GM12878 (cell line): ENCODE results near the gene ATP6V0C. TPM values are rescaled to one million over a fixed set of nuclear protein-coding genes. Genes with fewer than 3 reads are reported as not detected.

Source experiments
- ATAC-seq: fragments of 200-7000 bp; cut with Tn5 transposase; 3 replicates; pipeline ENCODE4 v1.9.1; 2020; ENCODE audit warnings: mild to moderate bottlenecking, moderate library complexity
- BruUV-seq: library from RNA; stranded (reverse); fragments of 400-500 nt; replicated peaks from 2 replicates; lab custom pipeline; 2021; lab: Mats Ljungman, UMichigan
- CTCF ChIA-PET: fragments of 300-600 bp; sonication (Branson Sonifier 250); formaldehyde crosslinking; extraction: SDS; loops from one replicate; lab custom pipeline; 2021; ENCODE audit warnings: inconsistent platforms; lab: Yijun Ruan, JAX
- POLR2A ChIA-PET: fragments of 350-600 bp; formaldehyde crosslinking; extraction: SDS; loops from one replicate; lab custom pipeline; 2021; ENCODE audit warnings: inconsistent platforms; lab: Charles Lee
- RAD21 ChIA-PET: fragments of 300-600 bp; sonication (Branson Sonifier 250); formaldehyde crosslinking; loops from one replicate; lab custom pipeline; 2023; ENCODE audit warnings: antibody characterized with exemption; ENCODE audit not compliant: unreplicated experiment; lab: Charles Lee
- SMC1A ChIA-PET: fragments of 300-600 bp; sonication (Branson Sonifier 250); formaldehyde crosslinking; loops from one replicate; lab custom pipeline; 2023; ENCODE audit not compliant: unreplicated experiment, uncharacterized antibody; lab: Charles Lee
- DNase-seq: peaks from one replicate; pipeline ENCODE4 v3.0.0-alpha.2; 2011; ENCODE audit warnings: low read depth, low spot score
- FAIRE-seq: peaks from 3 replicates; lab custom pipeline; 2011; peaks lifted over from hg19 to GRCh38; lab: Jason Lieb, UNC
- H2AFZ ChIP-seq: 2 replicates; pipeline ENCODE4 v1.6.0; 2011; ENCODE audit warnings: low read depth, low read length, control low read depth; ENCODE audit not compliant: control insufficient read depth
- H3K27ac ChIP-seq: 2 replicates; pipeline ENCODE4 v1.5.1; 2011; ENCODE audit warnings: control low read depth; ENCODE audit not compliant: control insufficient read depth, insufficient read depth
- H3K27me3 ChIP-seq, 2 experiments: replicated peaks in 1 of 2; 2 replicates each; pipeline versions ENCODE4 v1.6.0 to v1.6.1; 2011; ENCODE audit warnings: low read length in 1 of 2; ENCODE audit not compliant: control insufficient read depth in 2 of 2, insufficient read depth in 2 of 2
- H3K36me3 ChIP-seq, 2 experiments: 2 replicates each; pipeline ENCODE4 v1.5.1; 2011; ENCODE audit warnings: low read length in 1 of 2; ENCODE audit not compliant: control insufficient read depth in 2 of 2, insufficient read depth in 2 of 2
- H3K4me1 ChIP-seq: 2 replicates; pipeline ENCODE4 v1.6.1; 2011; ENCODE audit warnings: mild to moderate bottlenecking, low read length, moderate library complexity, mixed read lengths; ENCODE audit not compliant: control insufficient read depth, insufficient read depth
- H3K4me2 ChIP-seq: 2 replicates; pipeline ENCODE4 v1.6.0; 2011; ENCODE audit warnings: control low read depth; ENCODE audit not compliant: control insufficient read depth, insufficient read depth
- H3K4me3 ChIP-seq: fragments of 200-600 bp; sonication (generic); 2 replicates; pipeline ENCODE4 v1.5.1; 2016
- H3K79me2 ChIP-seq: 2 replicates; pipeline ENCODE4 v1.6.0; 2011; ENCODE audit warnings: low read length; ENCODE audit not compliant: control insufficient read depth, insufficient read depth
- H3K9ac ChIP-seq: 2 replicates; pipeline ENCODE4 v1.8.0; 2011; ENCODE audit warnings: low read length, control low read depth, mixed read lengths; ENCODE audit not compliant: control insufficient read depth, insufficient read depth
- H3K9me3 ChIP-seq: replicated peaks from 3 replicates; pipeline ENCODE4 v1.5.1; 2011; ENCODE audit warnings: mild to moderate bottlenecking, low read length; ENCODE audit not compliant: control insufficient read depth, insufficient read depth
- H4K20me1 ChIP-seq: 2 replicates; pipeline ENCODE4 v1.6.0; 2011; ENCODE audit not compliant: control insufficient read depth, insufficient read depth
- BMI1 ChIP-seq: fragments of 450-650 bp; IDR thresholded peaks from 2 replicates; pipeline ENCODE4 v1.6.1; 2016; ENCODE audit warnings: mild to moderate bottlenecking, moderate library complexity, borderline replicate concordance
- CHD2 ChIP-seq: IDR thresholded peaks from 2 replicates; pipeline ENCODE4 v1.6.1; 2011; ENCODE audit warnings: low read depth, low read length, improper control_type of control experiment, borderline replicate concordance
- HDGF ChIP-seq: fragments of 450-650 bp; IDR thresholded peaks from 2 replicates; pipeline ENCODE4 v1.6.1; 2016; ENCODE audit warnings: antibody characterized with exemption
- MEF2A ChIP-seq: IDR thresholded peaks from 2 replicates; pipeline ENCODE4 v1.6.1; 2011; ENCODE audit warnings: low read depth, mild to moderate bottlenecking, low read length, moderate library complexity; ENCODE audit not compliant: insufficient read depth
- NFXL1 ChIP-seq: fragments of 450-650 bp; IDR thresholded peaks from 2 replicates; pipeline ENCODE4 v1.6.1; 2017; ENCODE audit warnings: antibody characterized with exemption, mild to moderate bottlenecking, borderline replicate concordance
- NFYB ChIP-seq: IDR thresholded peaks from 2 replicates; pipeline ENCODE4 v1.6.1; 2011; ENCODE audit warnings: low read depth, mild to moderate bottlenecking, low read length, improper control_type of control experiment, moderate library complexity; ENCODE audit not compliant: insufficient read depth
- PBX3 ChIP-seq: IDR thresholded peaks from 2 replicates; pipeline ENCODE4 v1.6.1; 2011; ENCODE audit warnings: mild to moderate bottlenecking, low read depth, low read length, moderate library complexity; ENCODE audit not compliant: insufficient replicate concordance
- PKNOX1 ChIP-seq: fragments of 450-650 bp; IDR thresholded peaks from 2 replicates; pipeline ENCODE4 v1.6.1; 2016; ENCODE audit warnings: mild to moderate bottlenecking
- POU2F2 ChIP-seq: IDR thresholded peaks from 3 replicates; pipeline ENCODE4 v1.6.1; 2011; ENCODE audit warnings: low read depth, mild to moderate bottlenecking, low read length, borderline replicate concordance
- RFX5 ChIP-seq: IDR thresholded peaks from 2 replicates; pipeline ENCODE4 v1.6.1; 2011; ENCODE audit warnings: low read depth, low read length, improper control_type of control experiment
- SIN3A ChIP-seq: IDR thresholded peaks from 2 replicates; pipeline ENCODE4 v1.6.1; 2012; ENCODE audit warnings: low read depth, low read length, improper control_type of control experiment
- SMAD1 ChIP-seq: fragments of 450-650 bp; IDR thresholded peaks from 2 replicates; pipeline ENCODE4 v1.6.1; 2018; ENCODE audit warnings: mild to moderate bottlenecking, low read depth; ENCODE audit not compliant: partially characterized antibody
- SMAD5 ChIP-seq: IDR thresholded peaks from 2 replicates; pipeline ENCODE4 v1.6.1; 2016; ENCODE audit warnings: antibody characterized with exemption, low read depth
- TAF1 ChIP-seq: IDR thresholded peaks from 2 replicates; pipeline ENCODE4 v1.6.1; 2011; ENCODE audit warnings: mild to moderate bottlenecking, low read depth, low read length, borderline replicate concordance
- TCF12 ChIP-seq: IDR thresholded peaks from 2 replicates; pipeline ENCODE4 v1.6.1; 2011; ENCODE audit warnings: low read depth, mild to moderate bottlenecking, low read length
- TCF3 ChIP-seq: IDR thresholded peaks from 2 replicates; pipeline ENCODE4 v1.6.1; 2012; ENCODE audit warnings: low read depth, mild to moderate bottlenecking, low read length, borderline replicate concordance; ENCODE audit not compliant: insufficient read depth
- WGBS: methylation state at CpG from one replicate; pipeline ENCODE4 v1.1.6; 2016; ENCODE audit warnings: low lambda C conversion rate; ENCODE audit not compliant: insufficient replicate concordance, insufficient coverage; ENCODE audit errors: missing lambda C conversion rate; 5-methylcytosine and 5-hydroxymethylcytosine counted together
- in situ Hi-C: fragments of 300-500 bp; cut with MboI; formaldehyde crosslinking; loops from 9 replicates; pipeline ENCODE4 v1.14.3; 2018; ENCODE audit warnings: mixed read lengths
- intact Hi-C: fragments of 100-400 bp; cut with micrococcal nuclease; formaldehyde crosslinking; loops from one replicate; pipeline ENCODE4 v1.14.2; 2022; ENCODE audit not compliant: unreplicated experiment
- polyA plus RNA-seq, 11 experiments: library from polyadenylated mRNA; depleted of rRNA in 4 of 11; unstranded in 6 of 11; stranded (reverse) in 5 of 11; fragments of >200 nt; fragmentation: Nextera tagmentation in 4 of 11; fragmentation: Illumina TruSeq in 1 of 11; extraction: Ambion mirVana in 4 of 11; extraction: Trizol in 1 of 11; gene quantifications; 1 replicate in 1 of 11; 2 replicates in 10 of 11; pipeline versions ENCODE4 v1.2.1 to v1.2.3, GENCODE V29; 2011 to 2016; ENCODE audit warnings: inconsistent platforms in 2 of 11, missing spikeins in 2 of 11, low read depth in 1 of 11
- total RNA-seq, 4 experiments: library from RNA; depleted of rRNA in 3 of 4; stranded (reverse); fragments of >200 nt in 3 of 4; fragmentation: Illumina TruSeq in 1 of 4; extraction: Trizol in 1 of 4; gene quantifications; 2 replicates each; pipeline versions ENCODE4 v1.2.1 to v1.2.3, GENCODE V29; 2013 to 2021

Gene ATP6V0C
- total and polyA plus RNA-seq, 10 of the 15 experiments (the other 5 are each of a cell fraction or from before 2014, with no cell fraction given), result 2.4 to 135 (median 18.4) TPM

- Histone ChIP-seq H3K36me3 (peaks cover 0 to 11% of the 10 kb centered on the region in 2 experiments; a peak in 2 of 4 replicates), H3K4me3 (no peak overlapping the region), H3K27ac (no peak overlapping the region), H3K9ac (no peak overlapping the region), H3K27me3 (no peaks in the 10 kb centered on the region), H2AFZ (no peak overlapping the region), H4K20me1 (no peaks in the 10 kb centered on the region), H3K4me1 (no peaks in the 10 kb centered on the region), H3K79me2 (no peaks in the 10 kb centered on the region), H3K4me2 (no peak overlapping the region), H3K9me3 (no peaks in the 10 kb centered on the region)
- ChIA-PET RAD21 (no interaction called here), POLR2A (no interaction called here), CTCF (interaction anchor here (2.8 kb wide), 1 partner anchor 69 kb away, joined by 36 read pairs; the partner anchor contains the start of gene CCNF), SMC1A (interaction anchor here (2.5 kb wide), 1 partner anchor 69 kb away, joined by 17 read pairs; the partner anchor contains the start of gene CCNF)
- TF ChIP-seq NFYB (no peak), PKNOX1 (no peak), MEF2A (no peak)
- in situ Hi-C loops (loop anchor here (5.0 to 10.0 kb wide), 2 partner anchors 162 to 485 kb away; partner anchors contain the start of gene NPW), intact Hi-C loops (no loop called here)
- 77% methylated on average over 6 of the region's 6 CpGs for WGBS
- no peak for DNase-seq
- BruUV-seq, result no TSS peak
- no peak for FAIRE-seq
- ATAC-seq, result no peak
Observed at GRCh38 chr16:2499454-2499853, 14.3 kb upstream of the ATP6V0C start.

- Histone ChIP-seq H3K4me1 (no peaks in the 10 kb centered on the region), H3K79me2 (no peaks in the 10 kb centered on the region), H3K9me3 (no peaks in the 10 kb centered on the region), H3K36me3 (peaks cover 0 to 11% of the 10 kb centered on the region in 2 experiments; a peak in 2 of 4 replicates), H3K27ac (no peak overlapping the region), H3K9ac (no peak overlapping the region), H2AFZ (no peak overlapping the region), H3K4me3 (no peak overlapping the region), H3K27me3 (no peaks in the 10 kb centered on the region), H4K20me1 (no peaks in the 10 kb centered on the region), H3K4me2 (no peak overlapping the region)
- RAD21 ChIA-PET, result no interaction called here
- POLR2A ChIA-PET, result no interaction called here
- in situ Hi-C loops, result loop anchor here (5.0 to 10.0 kb wide), 2 partner anchors 163 to 485 kb away; partner anchors contain the start of gene NPW
- 75% methylated on average over 22 of the region's 29 CpGs for WGBS
- CTCF ChIA-PET, result interaction anchor here (2.8 kb wide), 1 partner anchor 70 kb away, joined by 36 read pairs; the partner anchor contains the start of gene CCNF
- DNase-seq, result no peak
- no peak for FAIRE-seq
- BruUV-seq, result no TSS peak
- no peak for ATAC-seq
- SMC1A ChIA-PET, result interaction anchor here (2.5 kb wide), 1 partner anchor 70 kb away, joined by 17 read pairs; the partner anchor contains the start of gene CCNF
- intact Hi-C loops, result loop anchor here (2.0 to 10.0 kb wide), 4 partner anchors 67 to 305 kb away; partner anchors contain the start of genes ABCA3 and RNPS1
- TF ChIP-seq CHD2 (no peak), BMI1 (no peak), HDGF (no peak), PBX3 (no peak), SIN3A (no peak), RFX5 (no peak), POU2F2 (no peak), TAF1 (no peak), SMAD1 (no peak), TCF3 (no peak), SMAD5 (no peak), NFXL1 (no peak), TCF12 (no peak)
Observed at GRCh38 chr16:2499890-2500429, 13.8 kb upstream of the ATP6V0C start.
